Glutamatergic neuron (in vitro differentiated cells): Measurements from ENCODE around the gene DDX4. TPM values are rescaled to one million over a fixed set of nuclear protein-coding genes. Genes with fewer than 3 reads are reported as not detected.
"Not testable (repeated sequence)": the region's sequence is repeated elsewhere in the genome, so short reads cannot be mapped to it uniquely, and the experiment has no call there.

Experiments
- DNase-seq: peaks from one replicate; pipeline ENCODE4 v3.0.0; 2022
- H3K27ac Mint-ChIP-seq: one replicate; pipeline ENCODE4 v1.8.0; 2020; ENCODE audit warnings: mild to moderate bottlenecking, mixed read lengths, inconsistent platforms; ENCODE audit not compliant: unreplicated experiment
- H3K27me3 Mint-ChIP-seq: one replicate; pipeline ENCODE4 v1.8.0; 2020; ENCODE audit warnings: mild to moderate bottlenecking, moderate library complexity, mixed read lengths, inconsistent platforms; ENCODE audit not compliant: unreplicated experiment
- H3K36me3 Mint-ChIP-seq: one replicate; pipeline ENCODE4 v1.8.0; 2020; ENCODE audit warnings: mild to moderate bottlenecking, mixed read lengths, inconsistent platforms; ENCODE audit not compliant: unreplicated experiment
- H3K4me1 Mint-ChIP-seq: one replicate; pipeline ENCODE4 v1.8.0; 2020; ENCODE audit warnings: mild to moderate bottlenecking, low read depth, mixed read lengths, inconsistent platforms; ENCODE audit not compliant: unreplicated experiment
- H3K4me3 Mint-ChIP-seq: one replicate; pipeline ENCODE4 v1.8.0; 2020; ENCODE audit warnings: mild to moderate bottlenecking, mixed read lengths, inconsistent platforms; ENCODE audit not compliant: unreplicated experiment
- H3K9me3 Mint-ChIP-seq: one replicate; pipeline ENCODE4 v1.8.0; 2020; ENCODE audit warnings: mild to moderate bottlenecking, moderate library complexity, mixed read lengths, inconsistent platforms; ENCODE audit not compliant: unreplicated experiment
- CTCF ChIP-seq: fragments of 200-600 bp; sonication (generic); IDR thresholded peaks from one replicate; pipeline ENCODE4 v1.5.0; 2021; ENCODE audit not compliant: partially characterized antibody, unreplicated experiment
- total RNA-seq: library from RNA; stranded (reverse); fragmentation: NEBNext Ultra II Directional; extraction: Animal tissue kit (Norgen Biotek cat#: 25700); gene quantifications from one replicate; pipeline ENCODE4 v1.2.1, GENCODE V29; 2021; ENCODE audit not compliant: unreplicated experiment

DDX4 gene
- total RNA-seq, 1 donor from 2014 or later: 0.27 TPM

DNA sequence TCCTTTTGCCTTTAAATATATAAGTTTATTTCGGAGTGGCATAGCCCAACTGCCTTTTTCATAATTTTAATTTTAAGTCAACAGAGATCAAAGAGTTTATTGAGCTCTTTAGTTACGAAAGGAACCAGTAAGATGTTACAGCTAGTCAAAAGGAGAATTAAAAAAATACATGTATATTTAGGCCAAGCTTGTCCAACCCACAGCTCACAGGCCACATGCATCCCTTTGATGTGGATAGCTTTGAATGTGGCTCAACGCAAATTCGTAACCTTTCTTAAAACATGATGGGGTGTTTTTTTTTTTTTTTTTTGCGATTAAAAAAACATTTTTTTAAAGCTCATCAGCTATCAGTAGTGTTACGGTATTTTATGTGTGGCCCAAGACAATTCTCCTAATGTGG is 63.1 kb downstream of the DDX4 start:
- no peaks in the 10 kb centered on the region for H3K27me3 Mint-ChIP-seq
- H3K27ac Mint-ChIP-seq: no peak overlapping the region
- no peaks in the 10 kb centered on the region for H3K4me1 Mint-ChIP-seq
- H3K9me3 Mint-ChIP-seq: no peaks in the 10 kb centered on the region
- no peaks in the 10 kb centered on the region for H3K36me3 Mint-ChIP-seq
- no peak overlapping the region for H3K4me3 Mint-ChIP-seq
- no peak for DNase-seq
- no peak for TF ChIP-seq CTCF

- H3K27me3 Mint-ChIP-seq, H3K36me3 Mint-ChIP-seq, H3K27ac Mint-ChIP-seq, H3K4me1 Mint-ChIP-seq, DNase-seq, H3K4me3 Mint-ChIP-seq, H3K9me3 Mint-ChIP-seq: not testable (repeated sequence)
Observed at GRCh38 chr5:55808814-55809213, 71.0 kb downstream of the DDX4 start.

DNA sequence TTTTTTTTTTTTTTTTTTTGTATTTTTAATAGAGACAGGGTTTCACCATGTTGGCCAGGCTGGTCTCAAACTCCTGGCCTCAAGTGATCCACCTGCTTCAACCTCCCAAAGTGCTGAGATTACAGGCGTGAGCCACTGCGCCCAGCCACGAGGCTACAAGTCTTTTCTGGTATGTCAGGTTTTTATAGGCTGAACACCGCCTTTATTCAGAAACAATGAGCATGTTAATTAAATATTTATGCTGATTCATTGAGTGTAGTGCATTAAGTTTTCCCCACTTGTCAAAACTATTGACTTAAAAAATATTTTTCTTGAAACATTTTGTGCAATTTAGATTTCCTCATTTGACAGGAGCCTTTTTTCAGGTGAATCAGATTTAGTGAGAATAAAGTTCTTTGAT is 78.1 kb downstream of the DDX4 start:
- H3K4me3 Mint-ChIP-seq, H3K27me3 Mint-ChIP-seq, H3K36me3 Mint-ChIP-seq, H3K4me1 Mint-ChIP-seq, H3K27ac Mint-ChIP-seq, H3K9me3 Mint-ChIP-seq, DNase-seq: not testable (repeated sequence)

DNA sequence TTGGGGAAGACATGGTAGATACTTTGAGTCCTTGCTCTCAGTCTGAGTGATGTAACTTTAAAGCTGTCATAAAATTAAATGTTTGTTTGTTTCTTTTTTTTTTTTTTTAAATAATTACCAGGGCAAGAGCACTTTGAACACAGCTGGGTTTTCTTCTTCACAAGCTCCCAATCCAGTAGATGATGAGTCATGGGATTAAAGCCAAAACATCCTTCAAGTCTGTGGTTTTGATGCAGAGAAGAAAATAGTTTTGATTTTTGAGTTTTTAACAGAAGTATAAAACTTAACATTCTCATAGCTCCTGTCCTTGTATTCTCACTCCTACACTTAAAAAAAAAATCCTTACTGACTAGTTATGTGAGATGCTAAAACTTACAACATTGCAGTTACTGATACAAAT is 78.5 kb downstream of the DDX4 start:
- Mint-ChIP-seq H3K9me3 (no peaks in the 10 kb centered on the region), H3K4me1 (peaks cover 3% of the 10 kb centered on the region), H3K4me3 (no peak overlapping the region), H3K36me3 (no peaks in the 10 kb centered on the region), H3K27me3 (no peaks in the 10 kb centered on the region), H3K27ac (no peak overlapping the region)
- DNase-seq: no peak
- TF ChIP-seq CTCF: no peak

- Mint-ChIP-seq H3K36me3 (no peaks in the 10 kb centered on the region), H3K27me3 (peaks cover under 1% of the 10 kb centered on the region), H3K27ac (no peak overlapping the region), H3K9me3 (peaks cover under 1% of the 10 kb centered on the region), H3K4me3 (no peak overlapping the region), H3K4me1 (peaks cover 6% of the 10 kb centered on the region)
- no peak for DNase-seq
- no peak for TF ChIP-seq CTCF
Observed at GRCh38 chr5:55817030-55817429, 79.2 kb downstream of the DDX4 start.

- peaks cover 3% of the 10 kb centered on the region for H3K27me3 Mint-ChIP-seq
- H3K4me3 Mint-ChIP-seq: no peak overlapping the region
- H3K36me3 Mint-ChIP-seq: no peaks in the 10 kb centered on the region
- peaks cover 11% of the 10 kb centered on the region for H3K4me1 Mint-ChIP-seq
- peaks cover 3% of the 10 kb centered on the region for H3K9me3 Mint-ChIP-seq
- no peak for DNase-seq
- TF ChIP-seq CTCF: no peak
- H3K27ac Mint-ChIP-seq: no peak overlapping the region
Observed at GRCh38 chr5:55820488-55820887, 82.6 kb downstream of the DDX4 start.
